ENCODE results near the gene PCDHGB5.
A peak's percentile ranks its signal among the peaks of the same experiment; 100 is the strongest.
"Not testable (repeated sequence)": the region's sequence is repeated elsewhere in the genome, so short reads cannot be mapped to it uniquely, and the experiment has no call there.

Gene PCDHGB5

GRCh38 chr5:141402553-141403243 lies 5.0 kb downstream of the PCDHGB5 start, which contains the start of gene PCDHGA9:
Gene PCDHGA9 (plus strand): TSS chr5:141402778. CDS start chr5:141402953, 175 bp downstream.
- Histone ChIP-seq H3K9me3 (ENCODE audit: control insufficient read depth, low read length) (peaks cover 49% of the 10 kb centered on the region), H3K4me1 (ENCODE audit: control insufficient read depth, insufficient read depth, low read length) (peaks cover 13% of the 10 kb centered on the region), H3K4me3 (ENCODE audit: low read length) (peak within 1 kb of the TSS; percentile 79), H3K27me3 (replicated peaks; ENCODE audit: control insufficient read depth, insufficient read depth, low read length) (no peaks in the 10 kb centered on the region), H3K9ac (ENCODE audit: low read length) (peak within 1 kb of the TSS; percentile 36), H3K36me3 (ENCODE audit: control insufficient read depth, insufficient read depth, low read length, severe bottlenecking) (no peaks in the 10 kb centered on the region)
- peak; percentile 76 for DNase-seq (ENCODE audit: low read depth)

- Histone ChIP-seq H3K36me3 (ENCODE audit: control insufficient read depth, insufficient read depth, low read length, severe bottlenecking) (no peaks in the 10 kb centered on the region), H3K27me3 (replicated peaks; ENCODE audit: control insufficient read depth, insufficient read depth, low read length) (no peaks in the 10 kb centered on the region), H3K9me3 (ENCODE audit: control insufficient read depth, low read length) (peaks cover 51% of the 10 kb centered on the region), H3K4me1 (ENCODE audit: control insufficient read depth, insufficient read depth, low read length) (peaks cover 13% of the 10 kb centered on the region), H3K4me3 (ENCODE audit: low read length) (peak overlapping the region; percentile 79), H3K9ac (ENCODE audit: low read length) (no peak overlapping the region)
- no peak for DNase-seq (ENCODE audit: low read depth)
Measured at GRCh38 chr5:141403387-141403786, 5.6 kb downstream of the PCDHGB5 start.

DNA sequence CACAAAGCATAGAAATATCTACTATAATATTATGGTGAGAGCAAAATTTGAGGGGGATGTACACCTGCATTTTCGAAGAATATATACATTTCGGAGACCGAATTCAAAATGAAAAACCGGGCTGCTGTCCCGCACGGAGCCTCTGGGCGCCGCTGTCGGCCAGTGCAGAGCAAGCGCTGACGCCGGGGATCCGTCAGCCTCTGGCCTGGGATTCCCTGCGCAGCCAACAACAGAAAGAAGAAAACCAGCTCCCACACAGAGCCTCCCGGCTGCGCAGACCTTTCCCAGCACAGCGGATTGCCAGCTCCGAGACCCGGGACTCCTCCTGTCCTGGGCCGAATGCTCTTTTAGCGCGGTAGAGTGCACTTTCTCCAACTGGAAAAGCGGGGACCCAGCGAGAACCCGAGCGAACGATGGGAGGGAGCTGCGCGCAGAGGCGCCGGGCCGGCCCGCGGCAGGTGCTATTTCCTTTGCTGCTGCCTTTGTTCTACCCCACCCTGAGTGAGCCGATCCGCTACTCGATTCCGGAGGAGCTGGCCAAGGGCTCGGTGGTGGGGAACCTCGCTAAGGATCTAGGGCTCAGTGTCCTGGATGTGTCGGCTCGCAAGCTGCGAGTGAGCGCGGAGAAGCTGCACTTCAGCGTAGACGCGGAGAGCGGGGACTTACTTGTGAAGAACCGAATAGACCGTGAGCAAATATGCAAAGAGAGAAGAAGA lies 10.2 kb downstream of the PCDHGB5 start, which contains the start of gene PCDHGB6:
Gene PCDHGB6 (plus strand): TSS at position 232 of the 716 bp plus-strand sequence. CDS start 182 bp downstream, at position 414.
- not testable (repeated sequence) for H3K4me1 ChIP-seq (ENCODE audit: control insufficient read depth, insufficient read depth, low read length); H3K27me3 ChIP-seq (replicated peaks; ENCODE audit: control insufficient read depth, insufficient read depth, low read length); H3K36me3 ChIP-seq (ENCODE audit: control insufficient read depth, insufficient read depth, low read length, severe bottlenecking); H3K9ac ChIP-seq (ENCODE audit: low read length); DNase-seq (ENCODE audit: low read depth)
- H3K9me3 ChIP-seq (ENCODE audit: control insufficient read depth, low read length) = peaks cover 42% of the 10 kb centered on the region
- peak within 1 kb of the TSS; percentile 72 for H3K4me3 ChIP-seq (ENCODE audit: low read length)

DNA sequence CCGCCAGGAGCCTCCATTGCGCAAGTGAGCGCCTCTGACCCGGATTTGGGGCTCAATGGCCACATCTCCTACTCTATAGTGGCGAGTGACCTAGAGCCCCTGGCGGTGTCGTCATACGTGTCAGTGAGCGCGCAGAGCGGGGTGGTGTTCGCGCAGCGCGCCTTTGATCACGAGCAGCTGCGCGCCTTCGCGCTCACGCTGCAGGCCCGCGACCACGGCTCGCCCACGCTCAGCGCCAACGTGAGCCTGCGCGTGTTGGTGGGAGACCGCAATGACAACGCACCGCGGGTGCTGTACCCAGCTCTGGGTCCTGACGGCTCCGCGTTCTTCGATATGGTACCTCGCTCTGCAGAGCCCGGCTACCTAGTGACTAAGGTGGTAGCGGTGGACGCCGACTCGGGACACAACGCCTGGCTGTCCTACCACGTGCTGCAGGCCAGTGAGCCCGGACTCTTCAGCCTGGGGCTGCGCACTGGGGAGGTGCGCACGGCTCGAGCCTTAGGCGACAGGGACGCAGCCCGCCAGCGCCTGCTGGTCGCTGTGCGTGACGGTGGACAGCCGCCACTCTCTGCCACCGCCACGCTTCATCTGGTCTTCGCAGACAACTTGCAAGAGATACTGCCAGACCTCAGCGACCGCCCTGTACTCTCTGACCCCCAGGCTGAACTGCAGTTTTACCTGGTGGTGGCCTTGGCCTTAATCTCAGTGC lies 12.0 kb downstream of the PCDHGB5 start:
- no peak for DNase-seq (ENCODE audit: low read depth)
- Histone ChIP-seq H3K4me3 (ENCODE audit: low read length) (peak overlapping the region; percentile 50), H3K9me3 (ENCODE audit: control insufficient read depth, low read length) (peaks cover 36% of the 10 kb centered on the region), H3K9ac (ENCODE audit: low read length) (no peak overlapping the region), H3K36me3 (ENCODE audit: control insufficient read depth, insufficient read depth, low read length, severe bottlenecking) (no peaks in the 10 kb centered on the region), H3K4me1 (ENCODE audit: control insufficient read depth, insufficient read depth, low read length) (no peaks in the 10 kb centered on the region), H3K27me3 (replicated peaks; ENCODE audit: control insufficient read depth, insufficient read depth, low read length) (peaks cover 6% of the 10 kb centered on the region)

DNA sequence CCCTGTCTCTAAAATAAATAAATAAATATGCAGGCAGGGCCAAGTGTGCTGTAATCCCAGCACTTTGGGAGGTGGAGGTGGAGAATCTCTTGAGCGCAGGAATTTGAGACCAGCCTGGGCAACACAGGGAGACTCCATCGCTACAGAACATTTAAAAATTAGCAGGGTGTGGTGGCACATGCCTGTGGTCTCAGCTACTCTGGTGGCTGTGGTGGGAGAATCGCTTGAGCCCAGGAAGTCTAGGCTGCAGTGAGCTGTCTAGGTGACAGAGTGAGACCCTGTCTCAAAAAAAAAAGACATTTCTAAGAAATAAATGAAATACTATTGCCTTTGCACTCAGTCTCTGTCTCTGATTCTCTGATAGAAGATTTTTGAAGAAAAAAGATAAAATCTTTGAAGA lies 13.8 kb downstream of the PCDHGB5 start:
- Histone ChIP-seq H3K27me3 (replicated peaks; ENCODE audit: control insufficient read depth, insufficient read depth, low read length) (peaks cover 6% of the 10 kb centered on the region), H3K9ac (ENCODE audit: low read length) (no peak overlapping the region), H3K9me3 (ENCODE audit: control insufficient read depth, low read length) (peaks cover 35% of the 10 kb centered on the region), H3K4me3 (ENCODE audit: low read length) (no peak overlapping the region), H3K36me3 (ENCODE audit: control insufficient read depth, insufficient read depth, low read length, severe bottlenecking) (no peaks in the 10 kb centered on the region), H3K4me1 (ENCODE audit: control insufficient read depth, insufficient read depth, low read length) (no peaks in the 10 kb centered on the region)
- DNase-seq (ENCODE audit: low read depth) = no peak

DNA sequence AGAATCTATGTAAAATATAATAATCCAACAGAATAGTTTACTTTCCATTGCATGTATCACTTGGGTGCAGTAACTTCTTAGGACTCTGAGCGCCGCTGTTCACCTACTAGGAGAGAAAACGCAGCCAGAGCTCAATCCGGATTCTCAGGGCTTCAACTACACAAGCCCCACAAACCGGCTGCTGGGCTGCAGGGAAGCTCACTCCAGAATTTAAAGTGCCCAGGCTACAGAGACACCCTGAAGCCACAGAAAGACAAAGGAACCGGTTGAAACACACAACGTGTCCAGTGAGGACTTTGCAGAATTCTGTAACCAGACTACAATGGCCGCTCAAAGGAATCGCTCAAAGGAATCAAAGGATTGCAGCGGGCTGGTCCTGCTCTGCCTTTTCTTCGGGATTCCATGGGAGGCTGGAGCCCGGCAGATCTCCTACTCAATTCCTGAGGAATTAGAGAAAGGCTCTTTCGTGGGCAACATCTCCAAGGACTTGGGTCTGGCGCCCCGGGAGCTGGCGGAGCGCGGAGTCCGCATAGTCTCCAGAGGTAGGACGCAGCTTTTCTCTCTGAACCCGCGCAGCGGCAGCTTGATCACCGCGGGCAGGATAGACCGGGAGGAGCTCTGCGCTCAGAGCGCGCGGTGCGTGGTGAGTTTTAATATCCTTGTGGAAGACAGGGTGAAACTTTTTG lies 15.2 kb downstream of the PCDHGB5 start, which contains the start of gene PCDHGA10:
Gene PCDHGA10 (plus strand): TSS at position 134 of the 686 bp plus-strand sequence. CDS start 189 bp downstream, at position 323.
- peak; percentile 97 for DNase-seq (ENCODE audit: low read depth)
- Histone ChIP-seq H3K4me3 (ENCODE audit: low read length) (peak within 1 kb of the TSS; percentile 85), H3K9me3 (ENCODE audit: control insufficient read depth, low read length) (peaks cover 28% of the 10 kb centered on the region), H3K9ac (ENCODE audit: low read length) (peak within 1 kb of the TSS; percentile 79), H3K4me1 (ENCODE audit: control insufficient read depth, insufficient read depth, low read length) (no peaks in the 10 kb centered on the region), H3K27me3 (replicated peaks; ENCODE audit: control insufficient read depth, insufficient read depth, low read length) (peaks cover 6% of the 10 kb centered on the region), H3K36me3 (ENCODE audit: control insufficient read depth, insufficient read depth, low read length, severe bottlenecking) (no peaks in the 10 kb centered on the region)

DNA sequence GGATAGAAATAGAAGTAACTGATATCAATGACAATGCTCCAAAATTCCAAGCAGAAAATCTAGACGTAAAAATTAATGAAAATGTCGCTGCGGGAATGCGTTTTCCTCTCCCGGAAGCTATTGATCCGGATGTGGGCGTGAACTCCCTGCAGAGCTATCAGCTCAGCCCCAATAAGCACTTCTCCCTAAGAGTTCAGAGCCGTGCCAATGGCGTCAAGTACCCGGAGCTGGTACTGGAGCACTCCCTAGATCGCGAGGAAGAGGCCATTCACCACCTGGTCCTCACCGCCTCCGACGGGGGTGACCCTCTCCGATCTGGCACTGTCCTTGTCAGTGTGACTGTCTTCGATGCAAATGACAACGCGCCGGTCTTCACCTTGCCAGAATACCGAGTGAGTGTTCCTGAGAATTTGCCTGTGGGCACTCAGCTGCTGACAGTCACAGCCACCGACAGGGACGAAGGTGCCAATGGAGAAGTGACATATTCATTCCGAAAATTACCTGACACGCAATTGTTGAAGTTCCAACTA lies 15.9 kb downstream of the PCDHGB5 start:
- peak overlapping the region; percentile 79 for H3K9ac ChIP-seq (ENCODE audit: low read length)
- peaks cover 6% of the 10 kb centered on the region for H3K27me3 ChIP-seq (replicated peaks; ENCODE audit: control insufficient read depth, insufficient read depth, low read length)
- H3K9me3 ChIP-seq (ENCODE audit: control insufficient read depth, low read length) = peaks cover 29% of the 10 kb centered on the region
- no peaks in the 10 kb centered on the region for H3K36me3 ChIP-seq (ENCODE audit: control insufficient read depth, insufficient read depth, low read length, severe bottlenecking)
- no peaks in the 10 kb centered on the region for H3K4me1 ChIP-seq (ENCODE audit: control insufficient read depth, insufficient read depth, low read length)
- peak overlapping the region; percentile 85 for H3K4me3 ChIP-seq (ENCODE audit: low read length)
- no peak for DNase-seq (ENCODE audit: low read depth)

DNA sequence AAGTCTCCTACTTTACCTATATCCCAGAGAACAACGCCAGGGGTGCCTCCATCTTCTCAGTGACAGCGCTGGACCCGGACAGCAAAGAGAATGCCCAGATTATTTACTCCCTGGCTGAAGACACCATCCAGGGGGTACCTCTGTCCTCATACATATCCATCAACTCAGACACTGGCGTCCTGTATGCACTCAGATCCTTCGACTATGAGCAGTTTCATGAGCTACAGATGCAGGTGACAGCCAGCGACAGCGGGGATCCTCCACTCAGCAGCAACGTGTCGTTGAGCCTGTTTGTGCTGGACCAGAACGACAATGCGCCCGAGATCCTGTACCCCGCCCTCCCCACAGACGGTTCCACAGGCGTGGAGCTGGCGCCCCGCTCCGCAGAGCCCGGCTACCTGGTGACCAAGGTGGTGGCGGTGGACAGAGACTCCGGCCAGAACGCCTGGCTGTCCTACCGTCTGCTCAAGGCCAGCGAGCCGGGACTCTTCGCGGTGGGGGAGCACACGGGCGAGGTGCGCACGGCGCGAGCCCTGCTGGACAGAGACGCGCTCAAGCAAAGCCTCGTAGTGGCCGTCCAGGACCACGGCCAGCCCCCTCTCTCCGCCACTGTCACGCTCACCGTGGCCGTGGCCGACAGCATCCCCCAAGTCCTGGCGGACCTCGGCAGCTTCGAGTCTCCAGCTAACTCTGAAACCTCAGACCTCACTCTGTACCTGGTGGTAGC lies 17.0 kb downstream of the PCDHGB5 start:
- H3K27me3 ChIP-seq (replicated peaks; ENCODE audit: control insufficient read depth, insufficient read depth, low read length); H3K9ac ChIP-seq (ENCODE audit: low read length); H3K4me1 ChIP-seq (ENCODE audit: control insufficient read depth, insufficient read depth, low read length); H3K36me3 ChIP-seq (ENCODE audit: control insufficient read depth, insufficient read depth, low read length, severe bottlenecking); DNase-seq (ENCODE audit: low read depth): not testable (repeated sequence)
- peaks cover 28% of the 10 kb centered on the region for H3K9me3 ChIP-seq (ENCODE audit: control insufficient read depth, low read length)
- peak overlapping the region; percentile 43 for H3K4me3 ChIP-seq (ENCODE audit: low read length)

DNA sequence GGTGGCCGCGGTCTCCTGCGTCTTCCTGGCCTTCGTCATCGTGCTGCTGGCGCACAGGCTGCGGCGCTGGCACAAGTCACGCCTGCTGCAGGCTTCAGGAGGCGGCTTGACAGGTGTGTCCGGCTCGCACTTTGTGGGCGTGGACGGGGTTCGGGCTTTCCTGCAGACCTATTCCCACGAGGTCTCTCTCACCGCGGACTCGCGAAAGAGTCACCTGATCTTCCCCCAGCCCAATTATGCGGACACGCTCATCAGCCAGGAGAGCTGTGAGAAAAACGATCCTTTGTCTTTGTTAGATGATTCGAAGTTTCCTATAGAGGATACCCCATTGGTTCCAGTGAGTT lies 17.5 kb downstream of the PCDHGB5 start:
- H3K4me1 ChIP-seq (ENCODE audit: control insufficient read depth, insufficient read depth, low read length); DNase-seq (ENCODE audit: low read depth); H3K36me3 ChIP-seq (ENCODE audit: control insufficient read depth, insufficient read depth, low read length, severe bottlenecking); H3K27me3 ChIP-seq (replicated peaks; ENCODE audit: control insufficient read depth, insufficient read depth, low read length); H3K9ac ChIP-seq (ENCODE audit: low read length): not testable (repeated sequence)
- Histone ChIP-seq H3K9me3 (ENCODE audit: control insufficient read depth, low read length) (peaks cover 27% of the 10 kb centered on the region), H3K4me3 (ENCODE audit: low read length) (peak overlapping the region; percentile 43)

GRCh38 chr5:141417494-141418172 lies 19.9 kb downstream of the PCDHGB5 start, which contains the start of gene PCDHGB7:
Gene PCDHGB7 (plus strand): TSS chr5:141417677. CDS start chr5:141417860, 183 bp downstream.
- DNase-seq (ENCODE audit: low read depth) = peak; percentile 72
- not testable (repeated sequence) for H3K4me1 ChIP-seq (ENCODE audit: control insufficient read depth, insufficient read depth, low read length); H3K36me3 ChIP-seq (ENCODE audit: control insufficient read depth, insufficient read depth, low read length, severe bottlenecking); H3K27me3 ChIP-seq (replicated peaks; ENCODE audit: control insufficient read depth, insufficient read depth, low read length)
- Histone ChIP-seq H3K9ac (ENCODE audit: low read length) (peak within 1 kb of the TSS; percentile 70), H3K4me3 (ENCODE audit: low read length) (peak within 1 kb of the TSS; percentile 81), H3K9me3 (ENCODE audit: control insufficient read depth, low read length) (peaks cover 42% of the 10 kb centered on the region)

All from adipocyte (in vitro differentiated cells).